Dedifferentiated amniotic fluid mesenchymal stem cell (primary cell): ENCODE data around the gene INTS15.

Experiments used
- DNase-seq: peaks from one replicate; pipeline ENCODE4 v3.0.0-alpha.2; 2016; ENCODE audit errors: extremely low spot score

INTS15 gene

GRCh38 chr7:6642861-6643640 lies 53.2 kb downstream of the INTS15 start:
- DNase-seq: no peak

GRCh38 chr7:6643915-6644625 lies 54.2 kb downstream of the INTS15 start:
- no peak for DNase-seq

- DNase-seq: no peak
Observed at GRCh38 chr7:6644728-6645127, 54.9 kb downstream of the INTS15 start.

- no peak for DNase-seq
Observed at GRCh38 chr7:6646465-6646864, 56.6 kb downstream of the INTS15 start.

- DNase-seq: no peak
Observed at GRCh38 chr7:6647080-6647479, 57.3 kb downstream of the INTS15 start.

- DNase-seq: no peak
Observed at GRCh38 chr7:6647541-6647940, 57.7 kb downstream of the INTS15 start.

- no peak for DNase-seq
Observed at GRCh38 chr7:6648066-6648814, 58.4 kb downstream of the INTS15 start.

GRCh38 chr7:6648815-6649104 lies 58.9 kb downstream of the INTS15 start:
- no peak for DNase-seq

- DNase-seq: no peak
Observed at GRCh38 chr7:6649241-6649961, 59.6 kb downstream of the INTS15 start.

GRCh38 chr7:6650086-6650485 lies 60.3 kb downstream of the INTS15 start:
- no peak for DNase-seq

GRCh38 chr7:6650521-6651011 lies 60.7 kb downstream of the INTS15 start:
- no peak for DNase-seq

- no peak for DNase-seq
Observed at GRCh38 chr7:6651851-6652445, 62.1 kb downstream of the INTS15 start.

GRCh38 chr7:6652446-6653011 lies 62.7 kb downstream of the INTS15 start:
- DNase-seq: no peak

GRCh38 chr7:6653071-6654003 lies 63.5 kb downstream of the INTS15 start:
- no peak for DNase-seq

GRCh38 chr7:6654113-6654841 lies 64.5 kb downstream of the INTS15 start:
- DNase-seq: no peak

- no peak for DNase-seq
Observed at GRCh38 chr7:6654842-6655610, 65.2 kb downstream of the INTS15 start.

GRCh38 chr7:6655636-6656385 lies 66.0 kb downstream of the INTS15 start:
- no peak for DNase-seq

- DNase-seq: no peak
Observed at GRCh38 chr7:6656413-6656812, 66.6 kb downstream of the INTS15 start.
